ENCODE data around the gene NEURL1. TPM values are rescaled to one million over a fixed set of nuclear protein-coding genes. Genes with fewer than 3 reads are reported as not detected.
"Not testable (repeated sequence)": the region's sequence is repeated elsewhere in the genome, so short reads cannot be mapped to it uniquely, and the experiment has no call there.

The NEURL1 gene
- total RNA-seq, 2 experiments from 2014 or later: 1.1 TPM

GRCh38 chr10:103478671-103479070, 14.8 kb upstream of the NEURL1 start:
- Mint-ChIP-seq H3K4me1 (ENCODE audit: low read depth) (peaks cover 58% of the 10 kb centered on the region), H3K27me3 (ENCODE audit: low read depth) (no peaks in the 10 kb centered on the region), H3K4me3 (no peak overlapping the region), H3K27ac (no peak overlapping the region), H3K9me3 (ENCODE audit: insufficient read depth) (no peaks in the 10 kb centered on the region), H3K36me3 (ENCODE audit: low read depth) (no peaks in the 10 kb centered on the region)
- DNase-seq: no peak
- ChIA-PET POLR2A (no interaction called here), CTCF (interaction anchor here (4.5 to 5.4 kb wide), 2 partner anchors 27 to 61 kb away, joined by 51 to 54 read pairs; partner anchors contain the start of gene CALHM2)
- ATAC-seq: no peak

- ChIA-PET CTCF (no interaction called here), POLR2A (no interaction called here)
- Mint-ChIP-seq H3K36me3 (ENCODE audit: low read depth) (no peaks in the 10 kb centered on the region), H3K27ac (peak within 1 kb of the TSS; percentile 48), H3K27me3 (ENCODE audit: low read depth) (no peaks in the 10 kb centered on the region), H3K9me3 (ENCODE audit: insufficient read depth) (no peaks in the 10 kb centered on the region), H3K4me3 (no peak within 1 kb of the TSS), H3K4me1 (ENCODE audit: low read depth) (peaks cover 55% of the 10 kb centered on the region)
- ATAC-seq: no peak
- DNase-seq: no peak
Measured at GRCh38 chr10:103479135-103479534, 14.4 kb upstream of the NEURL1 start, which contains the start of gene CALHM3. CALHM3 (minus strand) TSS chr10:103479240; CDS start chr10:103479032, 208 bp downstream.

- ChIA-PET POLR2A (interaction anchor here (2.0 kb wide), 1 partner anchor 28 kb away, joined by 8 read pairs; the partner anchor contains the start of gene CALHM2), CTCF (interaction anchor here (0.8 to 2.3 kb wide), 12 partner anchors 8 to 146 kb away, joined by 3 to 34 read pairs (median 3); partner anchors contain the start of genes CALHM1 and CALHM2)
- no peak overlapping the region for H3K4me3 Mint-ChIP-seq
- no peaks in the 10 kb centered on the region for H3K27me3 Mint-ChIP-seq (ENCODE audit: low read depth)
- H3K9me3 Mint-ChIP-seq (ENCODE audit: insufficient read depth): no peaks in the 10 kb centered on the region
- H3K27ac Mint-ChIP-seq: peak overlapping the region; percentile 15
- peaks cover 46% of the 10 kb centered on the region for H3K4me1 Mint-ChIP-seq (ENCODE audit: low read depth)
- DNase-seq: no peak
- no peaks in the 10 kb centered on the region for H3K36me3 Mint-ChIP-seq (ENCODE audit: low read depth)
- ATAC-seq: no peak
Measured at GRCh38 chr10:103480521-103480920, 13.0 kb upstream of the NEURL1 start.

DNA sequence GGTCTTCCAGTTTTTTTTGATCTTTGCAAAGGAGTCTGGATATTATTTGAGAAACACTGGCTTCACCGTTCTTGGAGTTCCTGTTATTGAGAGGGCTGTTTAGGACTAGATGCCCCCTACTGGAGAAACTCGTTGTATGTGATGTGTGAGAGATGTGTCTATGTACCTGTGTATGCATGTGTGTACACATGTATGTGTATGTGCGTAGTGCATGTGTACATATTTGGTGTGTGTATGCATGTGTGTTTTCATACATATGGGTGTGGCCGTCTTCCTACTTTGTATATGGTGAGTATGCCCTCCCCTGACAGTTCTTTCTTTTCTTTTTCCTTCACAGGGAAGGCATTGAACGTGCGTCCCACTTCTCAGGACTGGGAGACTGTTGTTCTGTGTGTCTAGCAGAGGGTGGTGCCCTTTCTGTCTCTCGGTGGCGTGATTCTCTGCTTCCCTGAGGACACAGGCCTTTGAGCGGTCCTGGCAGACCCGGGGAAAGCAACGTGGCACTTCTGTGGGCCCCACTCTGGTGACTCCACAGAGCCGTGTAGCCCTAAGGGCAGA, 11.5 kb upstream of the NEURL1 start:
- POLR2A ChIA-PET: interaction anchor here (2.0 kb wide), 1 partner anchor 30 kb away, joined by 8 read pairs; the partner anchor contains the start of gene CALHM2
- H3K27ac Mint-ChIP-seq: peak overlapping the region; percentile 30
- ATAC-seq (peak; percentile 89), DNase-seq (peak; percentile 75)
- H3K27me3 Mint-ChIP-seq (ENCODE audit: low read depth): peaks cover 3% of the 10 kb centered on the region
- H3K36me3 Mint-ChIP-seq (ENCODE audit: low read depth): no peaks in the 10 kb centered on the region
- no peaks in the 10 kb centered on the region for H3K9me3 Mint-ChIP-seq (ENCODE audit: insufficient read depth)
- no peak overlapping the region for H3K4me3 Mint-ChIP-seq
- peaks cover 34% of the 10 kb centered on the region for H3K4me1 Mint-ChIP-seq (ENCODE audit: low read depth)
- CTCF ChIA-PET: interaction anchor here (1.0 to 5.3 kb wide), 7 partner anchors 10 to 94 kb away, joined by 3 to 148 read pairs (median 11); partner anchors contain the start of gene CALHM2

- H3K27ac Mint-ChIP-seq; H3K36me3 Mint-ChIP-seq (ENCODE audit: low read depth); H3K27me3 Mint-ChIP-seq (ENCODE audit: low read depth); POLR2A ChIA-PET; H3K9me3 Mint-ChIP-seq (ENCODE audit: insufficient read depth); ATAC-seq; H3K4me3 Mint-ChIP-seq; DNase-seq: not testable (repeated sequence)
- H3K4me1 Mint-ChIP-seq (ENCODE audit: low read depth): peaks cover 27% of the 10 kb centered on the region
- CTCF ChIA-PET: interaction anchor here (0.6 to 5.3 kb wide), 21 partner anchors 10 to 651 kb away, joined by 3 to 148 read pairs (median 6); partner anchors contain the start of genes ATP5MK, CALHM2 and PDCD11
Measured at GRCh38 chr10:103486635-103487409, 6.7 kb upstream of the NEURL1 start.

DNA sequence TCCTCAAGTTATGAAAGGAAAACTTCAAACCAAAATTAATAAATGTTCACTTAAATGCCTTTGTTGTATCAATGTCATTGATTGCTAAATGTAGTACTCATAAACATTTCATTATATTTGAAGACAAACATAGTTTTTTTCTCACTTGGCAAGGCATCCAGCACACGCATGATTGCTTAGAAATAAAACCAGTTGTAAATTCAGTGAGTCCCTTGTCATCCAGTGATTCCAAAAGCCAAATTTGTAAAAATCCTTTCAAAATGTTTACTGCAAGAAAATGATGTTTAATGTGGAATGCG, 6.1 kb upstream of the NEURL1 start:
- no peak for ATAC-seq
- DNase-seq: no peak
- POLR2A ChIA-PET: no interaction called here
- no peaks in the 10 kb centered on the region for H3K36me3 Mint-ChIP-seq (ENCODE audit: low read depth)
- H3K27ac Mint-ChIP-seq: no peak overlapping the region
- H3K4me1 Mint-ChIP-seq (ENCODE audit: low read depth): peaks cover 22% of the 10 kb centered on the region
- CTCF ChIA-PET: interaction anchor here (2.3 to 5.3 kb wide), 3 partner anchors 10 to 70 kb away, joined by 10 to 148 read pairs (median 14); no protein-coding TSS in a partner anchor
- no peak overlapping the region for H3K4me3 Mint-ChIP-seq
- peaks cover 13% of the 10 kb centered on the region for H3K27me3 Mint-ChIP-seq (ENCODE audit: low read depth)
- no peaks in the 10 kb centered on the region for H3K9me3 Mint-ChIP-seq (ENCODE audit: insufficient read depth)

DNA sequence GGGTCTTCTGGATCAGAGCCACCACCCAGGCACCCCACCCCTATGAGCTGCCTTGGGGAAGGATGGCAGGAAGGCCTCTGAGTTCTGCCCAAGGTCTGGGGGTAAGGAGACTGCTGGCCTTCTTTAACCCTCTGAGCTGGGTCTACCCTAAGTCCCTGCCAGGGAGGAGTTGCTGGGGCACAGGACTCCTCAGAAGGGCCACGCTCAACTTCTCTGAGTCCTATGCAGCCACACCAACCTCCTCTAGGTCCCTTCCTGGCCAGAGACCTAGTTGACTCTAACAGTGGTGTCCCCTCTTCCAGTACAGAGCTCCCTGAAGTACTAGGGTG, 2.6 kb upstream of the NEURL1 start:
- Mint-ChIP-seq H3K4me3 (no peak overlapping the region), H3K9me3 (ENCODE audit: insufficient read depth) (no peaks in the 10 kb centered on the region)

GRCh38 chr10:103491729-103492364, 1.7 kb upstream of the NEURL1 start:
- Mint-ChIP-seq H3K27ac (no peak overlapping the region), H3K9me3 (ENCODE audit: insufficient read depth) (no peaks in the 10 kb centered on the region), H3K4me1 (ENCODE audit: low read depth) (peaks cover 29% of the 10 kb centered on the region), H3K36me3 (ENCODE audit: low read depth) (no peaks in the 10 kb centered on the region), H3K4me3 (no peak overlapping the region), H3K27me3 (ENCODE audit: low read depth) (peaks cover 45% of the 10 kb centered on the region)
- ChIA-PET POLR2A (interaction anchor here (1.0 kb wide), 1 partner anchor 12 kb away, joined by 3 read pairs; no protein-coding TSS in a partner anchor), CTCF (interaction anchor here (0.7 to 4.1 kb wide), 6 partner anchors 9 to 1298 kb away, joined by 3 to 45 read pairs (median 6); no protein-coding TSS in a partner anchor)
- DNase-seq (no peak), ATAC-seq (no peak)

More for the DNA sequence above, 2.6 kb upstream of the NEURL1 start:
- no peak overlapping the region for H3K27ac Mint-ChIP-seq
- no peak for DNase-seq
- H3K4me1 Mint-ChIP-seq (ENCODE audit: low read depth): peaks cover 29% of the 10 kb centered on the region
- H3K27me3 Mint-ChIP-seq (ENCODE audit: low read depth): peaks cover 39% of the 10 kb centered on the region
- CTCF ChIA-PET: interaction anchor here (0.8 to 4.1 kb wide), 8 partner anchors 8 to 247 kb away, joined by 3 to 45 read pairs (median 3); partner anchors contain the start of gene CALHM2
- ATAC-seq: peak; percentile 45
- POLR2A ChIA-PET: interaction anchor here (0.6 kb wide), 1 partner anchor 143 kb away, joined by 3 read pairs; no protein-coding TSS in a partner anchor
- no peaks in the 10 kb centered on the region for H3K36me3 Mint-ChIP-seq (ENCODE audit: low read depth)

DNA sequence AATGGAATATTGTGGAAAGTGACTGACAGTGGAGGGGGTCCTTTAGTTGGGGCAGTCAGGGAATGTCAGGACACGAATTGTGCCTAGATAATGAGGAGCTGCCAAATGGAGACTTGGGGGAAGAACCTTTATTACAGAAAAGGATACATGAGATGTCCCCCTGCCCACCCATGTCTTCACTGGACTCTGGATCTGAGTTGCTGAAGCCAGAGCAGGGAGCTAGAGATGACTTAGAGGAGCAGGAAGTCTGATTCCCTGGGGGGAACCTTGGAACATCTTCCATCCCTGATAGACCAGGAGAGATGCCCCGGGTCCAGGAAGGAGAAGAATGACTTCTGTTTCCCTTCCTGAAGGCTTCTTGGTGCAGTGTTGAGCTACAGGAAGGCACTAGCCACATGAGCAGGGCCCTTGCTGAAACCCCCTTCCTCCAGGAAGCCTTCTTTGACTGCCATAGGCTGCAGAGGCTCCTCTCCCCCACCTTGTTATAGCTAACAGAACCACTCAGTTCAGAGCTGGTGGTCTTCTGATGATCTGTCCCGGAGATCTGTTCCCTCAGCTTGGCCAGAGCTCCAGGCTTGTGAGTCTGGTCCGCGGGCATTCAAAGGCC, 747 bp upstream of the NEURL1 start:
- H3K4me1 Mint-ChIP-seq (ENCODE audit: low read depth): peaks cover 29% of the 10 kb centered on the region

DNA sequence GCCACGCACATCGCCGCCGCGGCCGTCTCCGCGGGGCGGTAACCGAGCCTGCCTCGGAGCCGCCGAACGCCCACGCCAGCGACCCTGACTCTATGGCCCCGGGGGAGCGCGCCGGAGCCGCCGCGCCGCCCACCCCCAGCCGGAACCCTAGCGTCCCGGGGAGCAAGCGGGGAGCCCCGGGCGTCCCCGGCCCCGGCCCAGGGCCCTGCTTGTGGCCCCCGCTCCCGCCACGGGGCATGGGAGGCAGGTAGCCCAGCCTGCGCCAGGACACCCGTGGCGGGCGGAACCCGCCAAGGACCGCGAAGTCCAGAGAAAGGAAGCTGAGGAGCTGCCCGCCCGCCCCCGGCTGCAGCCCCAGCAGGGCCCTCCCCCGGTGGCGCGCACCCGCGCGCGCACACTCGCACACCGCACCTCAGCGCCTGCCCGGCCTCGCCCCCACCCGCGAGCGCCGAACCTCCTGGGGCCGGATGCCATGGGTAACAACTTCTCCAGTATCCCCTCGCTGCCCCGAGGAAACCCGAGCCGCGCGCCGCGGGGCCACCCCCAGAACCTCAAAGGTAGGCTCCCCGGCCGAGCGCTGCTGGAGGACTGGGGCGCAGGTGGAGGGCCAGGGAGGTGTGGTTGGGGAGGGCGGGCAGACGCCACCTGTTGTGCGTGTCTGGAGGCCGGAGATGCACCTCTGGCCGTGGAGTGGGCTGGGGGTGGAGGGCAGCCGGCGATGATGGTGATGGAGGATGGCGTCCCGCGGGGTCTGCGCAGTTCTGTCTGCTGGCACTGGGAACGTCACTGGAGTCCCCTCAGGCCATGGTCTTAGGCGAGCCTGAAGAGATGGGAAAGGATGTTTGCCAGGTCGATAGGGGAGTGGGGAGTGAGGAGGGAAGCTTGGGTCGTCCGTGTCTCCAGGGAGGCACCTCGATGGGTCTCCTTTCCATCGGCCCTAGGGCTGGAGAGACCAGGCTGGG, 692 bp downstream of the NEURL1 start:
- peak; percentile 63 for DNase-seq
- Mint-ChIP-seq H3K9me3 (ENCODE audit: insufficient read depth) (no peaks in the 10 kb centered on the region), H3K27me3 (ENCODE audit: low read depth) (peaks cover 58% of the 10 kb centered on the region), H3K27ac (no peak overlapping the region), H3K4me1 (ENCODE audit: low read depth) (peaks cover 29% of the 10 kb centered on the region), H3K4me3 (peak overlapping the region; percentile 62), H3K36me3 (ENCODE audit: low read depth) (no peaks in the 10 kb centered on the region)
- ATAC-seq: peak; percentile 58
- CTCF ChIA-PET: interaction anchor here (0.9 to 2.9 kb wide), 5 partner anchors 9 to 577 kb away, joined by 4 to 11 read pairs (median 5); partner anchors contain the start of gene CNNM2
- POLR2A ChIA-PET: interaction anchor here (1.2 kb wide), 1 partner anchor 9 kb away, joined by 3 read pairs; no protein-coding TSS in a partner anchor

More for the DNA sequence above, 747 bp upstream of the NEURL1 start:
- ChIA-PET POLR2A (interaction anchor here (1.0 kb wide), 1 partner anchor 11 kb away, joined by 3 read pairs; no protein-coding TSS in a partner anchor), CTCF (interaction anchor here (0.7 to 2.9 kb wide), 5 partner anchors 10 to 1299 kb away, joined by 3 to 11 read pairs (median 5); partner anchors contain the start of gene CNNM2)
- H3K36me3 Mint-ChIP-seq (ENCODE audit: low read depth): no peaks in the 10 kb centered on the region
- no peak for ATAC-seq
- H3K4me3 Mint-ChIP-seq: peak overlapping the region; percentile 74
- H3K9me3 Mint-ChIP-seq (ENCODE audit: insufficient read depth): no peaks in the 10 kb centered on the region
- H3K27me3 Mint-ChIP-seq (ENCODE audit: low read depth): peaks cover 54% of the 10 kb centered on the region
- no peak overlapping the region for H3K27ac Mint-ChIP-seq
- no peak for DNase-seq
